Cardiac fibroblast (primary cell): ENCODE results near the gene CRIM1.

ENCODE experiments used
- DNase-seq, 2 donors: peaks; one replicate each; pipeline versions ENCODE4 v3.0.0 to v3.0.0-alpha.2; 2010; ENCODE audit warnings: low read depth in 2 of 2
- H3K4me3 ChIP-seq, 2 donors: replicated peaks in 1 of 2; 1 replicate in 1 of 2; 2 replicates in 1 of 2; pipeline ENCODE4 v1.5.1; 2011; ENCODE audit warnings: low read depth in 2 of 2, low read length in 2 of 2, mild to moderate bottlenecking in 2 of 2, moderate library complexity in 1 of 2
- CTCF ChIP-seq: IDR thresholded peaks from one replicate; pipeline ENCODE4 v1.5.1; 2011; ENCODE audit warnings: low read depth, mild to moderate bottlenecking, low read length, inconsistent platforms

Gene CRIM1

GRCh38 chr2:36497570-36498163, 142.1 kb downstream of the CRIM1 start:
- TF ChIP-seq CTCF: no peak
- no peak for DNase-seq
- no peak overlapping the region for H3K4me3 ChIP-seq

- TF ChIP-seq CTCF: no peak
- no peak for DNase-seq
These were observed 143.7 kb downstream of the CRIM1 start for GRCh38 chr2:36499128-36499820.

GRCh38 chr2:36500072-36500471, 144.5 kb downstream of the CRIM1 start:
- no peak overlapping the region for H3K4me3 ChIP-seq
- no peak for DNase-seq
- no peak for TF ChIP-seq CTCF

More at GRCh38 chr2:36499128-36499820, 143.7 kb downstream of the CRIM1 start:
- no peak overlapping the region for H3K4me3 ChIP-seq

- no peak for TF ChIP-seq CTCF
- no peak overlapping the region for H3K4me3 ChIP-seq
- peak; percentile 41 to 73 for DNase-seq
These were observed 146.5 kb downstream of the CRIM1 start for GRCh38 chr2:36502081-36502480.

GRCh38 chr2:36507408-36507812, 151.8 kb downstream of the CRIM1 start:
- peak; percentile 79 to 83 for DNase-seq
- peak; percentile 96 for TF ChIP-seq CTCF
- no peak overlapping the region for H3K4me3 ChIP-seq

- H3K4me3 ChIP-seq: no peak overlapping the region
- TF ChIP-seq CTCF: no peak
- no peak for DNase-seq
These were observed 153.5 kb downstream of the CRIM1 start for GRCh38 chr2:36509075-36509474.
